PC-9 (cell line): Measurements from ENCODE around the gene APOBEC2. TPM values are rescaled to one million over a fixed set of nuclear protein-coding genes. Genes with fewer than 3 reads are reported as not detected.

Experiments used
- BruUV-seq: library from RNA; stranded (reverse); fragments of 400-500 nt; replicated peaks from 2 replicates; lab custom pipeline; 2021; lab: Mats Ljungman, UMichigan
- CTCF ChIA-PET: fragments of 300-600 bp; sonication (Branson Sonifier 250); formaldehyde crosslinking; loops from one replicate; lab custom pipeline; 2022; ENCODE audit warnings: antibody characterized with exemption; lab: Charles Lee
- POLR2A ChIA-PET: fragments of 300-600 bp; sonication (Branson Sonifier 250); formaldehyde crosslinking; loops from one replicate; lab custom pipeline; 2022; ENCODE audit warnings: antibody characterized with exemption; ENCODE audit not compliant: unreplicated experiment; lab: Charles Lee
- DNase-seq, 2 experiments: peaks; one replicate each; pipeline versions ENCODE4 v3.0.0 to v3.0.0-alpha.2; 2015 to 2022; ENCODE audit warnings: mixed read lengths in 1 of 2
- H2AFZ ChIP-seq: fragments of 200-600 bp; sonication (generic); 2 replicates; pipeline ENCODE4 v1.8.1; 2017; ENCODE audit warnings: antibody characterized with exemption
- H3F3A ChIP-seq: fragments of 200-600 bp; sonication (generic); 2 replicates; pipeline ENCODE4 v1.8.1; 2017; ENCODE audit warnings: antibody characterized with exemption, mild to moderate bottlenecking, low read depth; ENCODE audit not compliant: insufficient read depth
- H3K27ac ChIP-seq: fragments of 200-600 bp; sonication (generic); 2 replicates; pipeline ENCODE4 v1.6.1; 2016; ENCODE audit warnings: mixed run types
- H3K27me3 ChIP-seq: fragments of 200-600 bp; sonication (generic); 2 replicates; pipeline ENCODE4 v1.6.1; 2016; ENCODE audit warnings: low read depth, mixed run types; ENCODE audit not compliant: insufficient read depth
- H3K36me3 ChIP-seq: fragments of 200-600 bp; sonication (generic); 2 replicates; pipeline ENCODE4 v1.6.1; 2016; ENCODE audit warnings: low read depth, mixed run types
- H3K4me1 ChIP-seq: fragments of 200-600 bp; sonication (generic); replicated peaks from 2 replicates; pipeline ENCODE4 v1.6.1; 2016; ENCODE audit warnings: mixed run types; ENCODE audit not compliant: insufficient read depth
- H3K4me2 ChIP-seq: fragments of 200-600 bp; sonication (generic); 2 replicates; pipeline ENCODE4 v1.6.1; 2017; ENCODE audit warnings: mixed run types
- H3K4me3 ChIP-seq: fragments of 200-600 bp; sonication (generic); 2 replicates; pipeline ENCODE4 v1.6.1; 2016; ENCODE audit warnings: mixed run types
- H3K79me2 ChIP-seq: fragments of 200-600 bp; sonication (generic); 2 replicates; pipeline ENCODE4 v1.6.1; 2017; ENCODE audit warnings: low read depth, mixed run types
- H3K9me2 ChIP-seq: fragments of 200-600 bp; sonication (generic); 2 replicates; pipeline ENCODE4 v1.8.1; 2017; ENCODE audit warnings: mild to moderate bottlenecking; ENCODE audit not compliant: insufficient read depth
- H3K9me3 ChIP-seq: fragments of 200-600 bp; sonication (generic); 2 replicates; pipeline ENCODE4 v1.8.1; 2016; ENCODE audit warnings: low read depth; ENCODE audit not compliant: insufficient read depth
- H4K20me1 ChIP-seq: fragments of 200-600 bp; sonication (generic); 2 replicates; pipeline ENCODE4 v1.8.1; 2017; ENCODE audit not compliant: insufficient read depth
- EZH2 ChIP-seq: fragments of 200-600 bp; sonication (generic); IDR thresholded peaks from 2 replicates; pipeline ENCODE4 v1.8.0; 2017; ENCODE audit warnings: antibody characterized with exemption, low read depth
- intact Hi-C: fragments of 100-400 bp; cut with micrococcal nuclease; formaldehyde crosslinking; loops from one replicate; pipeline ENCODE4 v1.10.0; 2022; ENCODE audit not compliant: unreplicated experiment
- total RNA-seq: library from RNA; stranded (reverse); gene quantifications from 2 replicates; pipeline ENCODE4 v1.2.3, GENCODE V29; 2021
- TF ChIP-seq, protein P1 (sequence below): fragments of 200-600 bp; sonication (generic); conservative IDR thresholded peaks from 2 replicates; pipeline ENCODE4 v1.6.1; 2017; ENCODE audit warnings: mixed run types, antibody characterized with exemption, mild to moderate bottlenecking, moderate library complexity

APOBEC2 gene
- total RNA-seq, 1 experiment from 2014 or later = not detected

DNA sequence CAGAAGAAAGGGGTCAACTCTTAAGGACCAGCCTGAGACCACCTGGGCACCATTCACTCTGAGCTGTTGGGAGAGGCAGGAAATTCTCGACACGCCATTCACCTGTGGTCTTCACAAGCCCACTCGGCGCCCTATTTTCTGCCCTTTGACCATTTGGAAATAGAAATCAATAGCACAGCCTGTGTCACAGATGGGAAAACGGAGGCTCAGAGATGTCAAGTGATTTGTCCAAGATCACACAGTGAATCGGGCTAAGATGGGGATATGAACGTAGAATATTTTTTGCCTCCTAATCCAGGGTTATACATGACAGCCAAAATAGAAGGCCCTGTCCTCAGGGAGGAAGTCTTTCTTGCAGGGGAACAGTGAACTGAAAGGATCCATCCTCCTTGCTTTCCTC, 3.0 kb upstream of the APOBEC2 start:
- Histone ChIP-seq H3K36me3 (no peaks in the 10 kb centered on the region), H3K79me2 (no peaks in the 10 kb centered on the region), H2AFZ (no peak overlapping the region), H3K27ac (no peak overlapping the region), H3K27me3 (no peaks in the 10 kb centered on the region), H3K9me2 (no peaks in the 10 kb centered on the region), H4K20me1 (no peaks in the 10 kb centered on the region), H3K4me1 (no peaks in the 10 kb centered on the region), H3K4me2 (no peak overlapping the region), H3K9me3 (no peaks in the 10 kb centered on the region), H3F3A (no peaks in the 10 kb centered on the region), H3K4me3 (no peak overlapping the region)
- BruUV-seq = no TSS peak
- intact Hi-C loops = no loop called here
- no peak for DNase-seq
- ChIA-PET CTCF (interaction anchor here (1.5 kb wide), 1 partner anchor 11 kb away, joined by 3 read pairs; the partner anchor contains the start of gene UNC5CL), POLR2A (no interaction called here)
- no peak for TF ChIP-seq EZH2
- TF ChIP-seq, protein P1, sequence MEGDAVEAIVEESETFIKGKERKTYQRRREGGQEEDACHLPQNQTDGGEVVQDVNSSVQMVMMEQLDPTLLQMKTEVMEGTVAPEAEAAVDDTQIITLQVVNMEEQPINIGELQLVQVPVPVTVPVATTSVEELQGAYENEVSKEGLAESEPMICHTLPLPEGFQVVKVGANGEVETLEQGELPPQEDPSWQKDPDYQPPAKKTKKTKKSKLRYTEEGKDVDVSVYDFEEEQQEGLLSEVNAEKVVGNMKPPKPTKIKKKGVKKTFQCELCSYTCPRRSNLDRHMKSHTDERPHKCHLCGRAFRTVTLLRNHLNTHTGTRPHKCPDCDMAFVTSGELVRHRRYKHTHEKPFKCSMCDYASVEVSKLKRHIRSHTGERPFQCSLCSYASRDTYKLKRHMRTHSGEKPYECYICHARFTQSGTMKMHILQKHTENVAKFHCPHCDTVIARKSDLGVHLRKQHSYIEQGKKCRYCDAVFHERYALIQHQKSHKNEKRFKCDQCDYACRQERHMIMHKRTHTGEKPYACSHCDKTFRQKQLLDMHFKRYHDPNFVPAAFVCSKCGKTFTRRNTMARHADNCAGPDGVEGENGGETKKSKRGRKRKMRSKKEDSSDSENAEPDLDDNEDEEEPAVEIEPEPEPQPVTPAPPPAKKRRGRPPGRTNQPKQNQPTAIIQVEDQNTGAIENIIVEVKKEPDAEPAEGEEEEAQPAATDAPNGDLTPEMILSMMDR = no peak

DNA sequence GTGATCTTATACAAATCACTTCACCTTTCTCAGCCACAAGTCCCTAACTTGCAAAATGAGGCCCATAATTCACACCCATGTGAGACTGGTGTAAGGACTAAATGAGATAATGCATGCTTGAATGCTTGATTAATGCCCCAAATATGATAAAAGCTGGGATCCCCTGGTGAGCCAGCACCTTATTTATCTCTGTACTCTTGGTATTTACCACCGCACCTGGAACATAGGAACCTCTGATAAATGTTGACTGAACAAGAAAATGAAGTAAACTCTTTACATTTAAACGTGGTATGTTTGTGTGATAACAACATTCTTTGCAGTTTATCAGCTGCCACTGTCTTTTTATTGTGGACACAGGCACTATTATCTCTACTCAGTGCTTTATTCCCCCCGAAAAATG, 2.5 kb upstream of the APOBEC2 start:
- no peak overlapping the region for H2AFZ ChIP-seq
- DNase-seq = no peak
- H3K9me2 ChIP-seq = no peaks in the 10 kb centered on the region
- no peak overlapping the region for H3K4me2 ChIP-seq
- intact Hi-C loops = no loop called here
- BruUV-seq = no TSS peak
- no peaks in the 10 kb centered on the region for H3K27me3 ChIP-seq
- no peaks in the 10 kb centered on the region for H3F3A ChIP-seq
- no peak overlapping the region for H3K27ac ChIP-seq
- H4K20me1 ChIP-seq = no peaks in the 10 kb centered on the region
- POLR2A ChIA-PET = no interaction called here
- H3K4me1 ChIP-seq = no peaks in the 10 kb centered on the region
- TF ChIP-seq, protein P1 = no peak
- no peak for TF ChIP-seq EZH2
- CTCF ChIA-PET = no interaction called here
- no peak overlapping the region for H3K4me3 ChIP-seq
- H3K36me3 ChIP-seq = no peaks in the 10 kb centered on the region
- H3K9me3 ChIP-seq = no peaks in the 10 kb centered on the region
- H3K79me2 ChIP-seq = no peaks in the 10 kb centered on the region

DNA sequence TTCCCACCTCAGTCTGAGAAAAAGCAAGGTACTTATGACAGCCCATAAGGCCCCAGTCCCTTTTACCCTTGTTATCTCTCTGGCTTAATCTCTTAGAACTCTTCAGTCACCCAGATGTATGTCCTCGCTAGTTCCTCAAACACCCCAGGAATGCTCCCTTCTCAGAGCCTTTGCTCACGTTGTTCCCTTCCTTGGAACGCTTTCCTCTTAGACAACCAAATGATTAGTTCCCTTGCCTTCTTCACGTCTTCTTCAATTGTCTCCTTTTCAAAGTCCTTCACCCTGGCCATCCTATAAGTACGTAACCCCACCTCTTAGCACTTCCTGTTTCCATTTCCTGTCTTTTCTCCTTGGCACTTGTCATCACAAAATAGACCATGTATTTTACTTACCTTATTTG, 1.1 kb upstream of the APOBEC2 start:
- no peaks in the 10 kb centered on the region for H3K9me3 ChIP-seq
- BruUV-seq = no TSS peak
- H3K4me1 ChIP-seq = no peaks in the 10 kb centered on the region
- no peaks in the 10 kb centered on the region for H3K27me3 ChIP-seq
- no peak overlapping the region for H2AFZ ChIP-seq
- H3K36me3 ChIP-seq = no peaks in the 10 kb centered on the region
- intact Hi-C loops = no loop called here
- H3K27ac ChIP-seq = no peak overlapping the region
- no peak for DNase-seq
- TF ChIP-seq, protein P1 = no peak
- no peak for TF ChIP-seq EZH2
- H3K4me2 ChIP-seq = no peak overlapping the region
- no peaks in the 10 kb centered on the region for H3F3A ChIP-seq
- CTCF ChIA-PET = no interaction called here
- H4K20me1 ChIP-seq = no peaks in the 10 kb centered on the region
- H3K4me3 ChIP-seq = no peak overlapping the region
- POLR2A ChIA-PET = no interaction called here
- no peaks in the 10 kb centered on the region for H3K9me2 ChIP-seq
- H3K79me2 ChIP-seq = no peaks in the 10 kb centered on the region
